ENCODE measurements around the gene ZFPM1.

The ZFPM1 gene

DNA sequence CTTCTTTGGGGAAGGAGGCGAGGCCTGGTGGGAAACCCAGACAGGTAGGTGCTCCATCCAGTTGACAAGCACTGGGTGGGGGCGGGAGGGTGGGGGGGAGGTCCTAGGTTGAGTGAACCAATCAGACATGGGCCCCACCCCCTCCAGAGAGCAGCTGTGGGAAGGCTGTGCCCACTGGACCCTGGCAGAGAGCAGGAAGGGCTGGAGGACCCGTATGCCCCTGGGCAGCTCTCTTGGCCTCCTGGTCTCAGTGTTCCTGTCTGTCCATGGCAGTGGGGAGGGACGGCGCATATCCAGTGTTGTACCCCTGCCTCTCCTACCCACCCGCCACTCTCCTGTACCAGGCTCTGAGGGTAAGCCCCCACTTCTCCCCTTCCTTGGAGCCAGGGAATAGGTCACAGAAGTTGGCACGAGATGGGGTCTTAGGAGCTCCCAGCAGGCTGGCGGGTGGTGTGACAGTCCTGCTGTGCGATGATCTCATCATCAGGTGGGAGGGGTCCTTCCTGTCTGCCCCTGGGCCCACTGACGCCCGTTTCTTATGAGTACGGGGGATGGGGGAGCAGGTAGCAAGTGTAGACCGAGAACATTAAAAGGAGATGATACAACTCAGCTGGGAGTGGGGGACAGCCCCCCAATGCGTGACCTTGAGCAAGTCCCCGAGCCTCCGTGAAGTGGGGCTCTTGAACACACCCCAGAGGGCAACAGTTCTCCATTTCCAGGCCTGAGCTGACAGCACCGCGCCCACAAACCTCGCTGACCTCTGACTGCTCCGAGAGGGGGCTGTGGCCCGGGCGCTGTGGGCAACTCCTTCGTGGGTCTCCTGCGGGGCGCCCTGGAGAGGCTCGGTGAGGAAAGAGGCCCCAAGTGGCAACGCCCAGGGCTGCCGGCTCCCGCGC lies 1.2 kb upstream of the ZFPM1 start:
- no peak for TF ChIP-seq JUND (IDR thresholded peaks at IDR 0.05; ENCODE audit: low read depth)
- in situ Hi-C loops (cut with HindIII; ENCODE audit: low pct_unique_long_range_greater_than_20kb, low sequenced_read_pairs), result no loop called here
- DNase-seq (ENCODE audit: low read depth in 1 of 2, low spot score in 1 of 2), result peak in 1 of 2 experiments; percentile 51

DNA sequence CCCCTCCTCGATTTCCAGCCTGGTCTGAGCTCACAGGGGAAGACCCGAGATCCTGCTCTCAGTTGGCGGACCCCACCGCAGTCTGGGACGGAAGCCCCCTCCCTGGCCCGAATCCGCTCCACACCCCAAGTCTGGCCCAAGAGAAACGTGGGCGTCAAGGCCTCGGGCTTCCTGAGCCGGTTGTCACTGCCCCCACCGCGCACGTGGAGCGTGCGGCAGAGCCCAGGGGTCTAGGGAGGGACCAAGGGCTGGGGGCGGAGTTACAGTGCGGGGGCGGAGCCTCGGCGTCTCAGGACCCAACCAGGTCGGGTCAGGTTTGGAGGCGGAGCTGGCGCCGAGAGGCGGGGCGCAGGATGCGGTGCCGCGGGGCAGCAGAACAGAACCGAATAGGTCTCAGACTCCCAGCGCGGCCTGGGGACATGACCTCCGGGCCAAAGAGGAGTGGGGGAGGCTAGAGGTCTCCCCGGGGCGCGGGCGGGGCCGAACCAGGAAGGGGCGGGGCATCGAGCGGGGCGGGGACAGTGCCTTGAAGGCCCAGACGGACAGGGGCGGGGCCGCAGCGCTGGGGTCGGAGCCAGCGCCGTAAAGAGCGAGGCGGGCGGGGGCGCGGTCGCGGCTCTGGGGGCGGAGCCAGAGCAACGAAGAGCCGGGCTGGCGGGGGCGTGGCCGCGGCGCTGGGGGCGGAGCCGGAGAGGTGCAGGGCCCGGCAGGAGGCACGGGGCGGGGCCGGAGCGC lies 431 bp upstream of the ZFPM1 start:
- in situ Hi-C loops (cut with HindIII; ENCODE audit: low pct_unique_long_range_greater_than_20kb, low sequenced_read_pairs), result no loop called here
- peak; percentile 97 to 99 for DNase-seq (ENCODE audit: low read depth in 1 of 2, low spot score in 1 of 2)
- no peak for TF ChIP-seq JUND (IDR thresholded peaks at IDR 0.05; ENCODE audit: low read depth)

DNA sequence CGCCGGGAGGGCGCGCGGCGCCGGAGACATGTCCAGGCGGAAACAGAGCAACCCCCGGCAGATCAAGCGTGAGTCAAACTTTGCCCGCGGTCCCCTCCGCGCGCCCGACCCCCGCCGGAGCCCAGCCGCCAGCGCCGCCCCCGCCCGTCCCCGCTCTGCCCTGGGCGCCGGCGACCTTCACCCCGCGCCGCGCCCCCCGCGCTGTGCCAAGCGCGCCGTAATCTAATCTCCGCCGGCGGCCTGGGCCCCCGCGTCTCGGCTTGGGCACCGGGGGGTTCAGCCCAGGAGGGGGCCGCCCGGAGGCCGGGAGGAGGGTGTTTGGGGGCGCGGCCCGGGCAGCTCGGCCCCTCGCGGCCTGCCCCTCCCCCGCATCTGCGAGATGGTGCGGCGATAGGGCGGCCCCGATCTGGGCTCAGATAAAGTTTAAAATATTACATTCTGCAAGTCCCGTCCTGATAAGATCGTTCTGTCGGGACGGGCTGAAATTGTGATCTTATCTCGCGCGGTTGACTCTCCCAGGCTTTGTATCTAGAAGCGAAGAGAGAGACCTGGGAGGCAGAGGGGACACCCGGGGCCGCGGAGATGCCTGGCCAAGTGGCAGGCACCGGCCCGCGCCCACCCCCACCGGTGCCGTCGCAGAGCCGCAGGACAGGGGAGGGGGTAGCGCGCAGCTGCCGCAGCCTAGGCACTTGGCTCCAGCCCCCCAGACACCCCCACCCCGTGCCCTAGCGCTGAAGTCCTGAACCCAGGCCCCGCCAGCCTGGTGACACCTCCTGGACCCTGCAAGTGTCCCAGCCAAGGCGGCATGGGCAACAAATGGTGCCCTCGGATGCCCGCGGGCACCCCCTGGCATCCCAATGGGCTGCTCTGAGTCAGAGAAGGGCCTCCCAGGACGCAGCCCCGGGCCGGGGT lies 787 bp downstream of the ZFPM1 start:
- no peak for TF ChIP-seq JUND (IDR thresholded peaks at IDR 0.05; ENCODE audit: low read depth)
- in situ Hi-C loops (cut with HindIII; ENCODE audit: low pct_unique_long_range_greater_than_20kb, low sequenced_read_pairs), result no loop called here
- DNase-seq (ENCODE audit: low read depth in 1 of 2, low spot score in 1 of 2), result peak in 1 of 2 experiments; percentile 31

DNA sequence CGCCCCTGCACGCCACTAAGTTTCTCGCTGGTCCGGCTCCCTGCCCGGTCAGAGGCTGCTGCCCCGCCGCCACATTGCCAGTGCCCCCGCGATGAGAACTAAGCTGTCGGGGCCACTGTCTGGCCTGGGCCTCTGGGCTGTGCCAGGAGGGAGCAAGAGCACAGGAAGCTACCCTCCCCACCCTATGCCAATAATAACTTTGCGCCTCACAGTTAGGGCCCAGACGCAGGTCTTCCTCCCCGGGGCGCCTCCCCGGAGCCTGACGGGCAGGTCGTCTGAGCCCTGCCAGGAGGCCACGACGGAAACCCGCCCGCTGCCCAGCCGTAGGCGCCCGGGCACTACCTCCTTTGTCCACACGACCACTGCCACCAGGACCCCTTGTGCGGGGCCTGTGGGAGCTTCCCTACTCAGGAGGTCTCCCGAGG lies 1.5 kb downstream of the ZFPM1 start:
- in situ Hi-C loops (cut with HindIII; ENCODE audit: low pct_unique_long_range_greater_than_20kb, low sequenced_read_pairs), result no loop called here
- no peak for TF ChIP-seq JUND (IDR thresholded peaks at IDR 0.05; ENCODE audit: low read depth)

DNA sequence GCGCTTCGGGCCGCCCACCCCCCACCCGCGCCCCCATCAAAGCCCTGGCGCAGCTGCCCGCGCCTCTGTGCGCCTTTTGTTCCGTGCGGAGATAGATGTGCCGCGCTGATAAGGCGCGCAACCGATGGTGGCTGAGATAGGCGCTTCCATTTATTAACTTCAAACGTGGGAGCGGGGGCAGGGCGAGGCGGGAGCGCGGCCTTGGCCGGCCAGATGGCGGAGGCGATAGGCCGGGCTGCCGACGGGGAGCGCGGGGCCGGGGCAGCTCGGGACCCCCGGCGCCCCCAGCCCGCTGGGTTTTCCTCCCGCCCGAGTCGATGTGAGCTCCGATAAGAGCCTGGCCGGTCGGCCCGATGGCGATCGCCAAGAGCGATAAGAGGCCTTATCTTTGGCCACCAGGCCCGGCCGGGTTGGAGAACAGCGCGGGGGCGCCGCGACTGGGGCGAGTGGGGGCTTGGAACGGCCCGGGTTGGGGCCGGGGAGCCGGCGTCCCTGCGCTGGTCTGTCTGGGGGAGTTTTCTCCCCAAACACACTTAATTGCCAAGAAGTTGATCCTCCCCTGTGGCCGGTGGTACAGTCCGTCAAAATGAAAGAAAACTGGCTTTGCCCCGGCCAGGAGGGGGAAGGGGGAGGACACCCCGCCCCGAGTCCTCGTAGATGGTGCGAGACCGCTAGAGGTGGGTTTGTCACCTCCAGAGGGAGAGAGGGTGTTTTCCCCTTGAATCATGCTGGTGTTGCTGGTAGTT lies 2.7 kb downstream of the ZFPM1 start:
- TF ChIP-seq JUND (IDR thresholded peaks at IDR 0.05; ENCODE audit: low read depth), result no peak
- DNase-seq (ENCODE audit: low read depth in 1 of 2, low spot score in 1 of 2), result peak in 1 of 2 experiments; percentile 46
- in situ Hi-C loops (cut with HindIII; ENCODE audit: low pct_unique_long_range_greater_than_20kb, low sequenced_read_pairs), result no loop called here

More for the DNA sequence above, 1.5 kb downstream of the ZFPM1 start:
- DNase-seq (ENCODE audit: low read depth in 1 of 2, low spot score in 1 of 2), result peak in 1 of 2 experiments; percentile 68

DNA sequence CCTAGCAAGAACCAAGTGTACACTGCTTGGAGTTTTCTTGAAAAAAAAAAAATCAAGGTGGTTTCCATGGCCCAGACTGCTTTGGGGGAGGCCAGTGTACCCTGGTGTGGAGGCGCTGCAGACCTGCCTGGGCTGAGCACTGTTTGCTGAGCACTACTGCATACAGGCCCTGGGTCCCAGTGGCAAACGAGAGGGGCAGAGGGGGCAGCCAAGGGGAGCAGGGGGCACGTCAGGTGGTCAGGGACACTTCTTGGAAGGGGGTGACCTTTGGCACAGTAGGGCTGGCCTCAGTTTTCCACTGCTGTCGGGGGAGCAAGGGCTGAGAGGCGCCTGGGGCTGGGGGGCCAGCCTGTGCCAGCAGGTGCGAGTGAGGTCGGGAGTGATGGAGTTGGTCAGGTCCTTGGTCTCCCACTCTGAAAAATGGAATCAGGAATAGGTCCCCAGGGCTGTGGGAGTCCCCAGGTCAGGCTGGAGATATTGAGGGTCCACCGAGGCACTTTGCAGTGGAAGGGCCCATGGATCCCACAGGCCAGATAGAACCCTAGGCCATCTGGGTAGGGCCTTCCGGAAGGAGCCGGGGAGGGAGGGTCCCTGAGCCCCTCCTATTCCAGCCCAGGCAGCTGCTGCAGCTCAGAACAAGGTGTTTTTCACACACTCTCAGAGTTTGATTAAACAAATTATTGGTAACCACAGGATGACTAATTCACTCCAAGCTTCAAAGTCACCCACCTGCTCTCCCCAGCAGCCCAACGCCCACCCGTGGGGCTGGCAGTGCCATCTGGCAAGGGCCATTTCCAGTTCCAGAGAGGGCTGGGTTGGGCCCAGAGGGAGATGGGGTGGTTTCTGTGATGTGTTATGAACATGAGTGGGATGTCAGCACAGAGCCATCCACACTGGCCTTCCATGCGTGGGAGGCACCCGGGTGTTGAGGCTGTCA lies 3.5 kb downstream of the ZFPM1 start:
- in situ Hi-C loops (cut with HindIII; ENCODE audit: low pct_unique_long_range_greater_than_20kb, low sequenced_read_pairs), result no loop called here
- TF ChIP-seq JUND (IDR thresholded peaks at IDR 0.05; ENCODE audit: low read depth), result no peak
- no peak for DNase-seq (ENCODE audit: low read depth in 1 of 2, low spot score in 1 of 2)

DNA sequence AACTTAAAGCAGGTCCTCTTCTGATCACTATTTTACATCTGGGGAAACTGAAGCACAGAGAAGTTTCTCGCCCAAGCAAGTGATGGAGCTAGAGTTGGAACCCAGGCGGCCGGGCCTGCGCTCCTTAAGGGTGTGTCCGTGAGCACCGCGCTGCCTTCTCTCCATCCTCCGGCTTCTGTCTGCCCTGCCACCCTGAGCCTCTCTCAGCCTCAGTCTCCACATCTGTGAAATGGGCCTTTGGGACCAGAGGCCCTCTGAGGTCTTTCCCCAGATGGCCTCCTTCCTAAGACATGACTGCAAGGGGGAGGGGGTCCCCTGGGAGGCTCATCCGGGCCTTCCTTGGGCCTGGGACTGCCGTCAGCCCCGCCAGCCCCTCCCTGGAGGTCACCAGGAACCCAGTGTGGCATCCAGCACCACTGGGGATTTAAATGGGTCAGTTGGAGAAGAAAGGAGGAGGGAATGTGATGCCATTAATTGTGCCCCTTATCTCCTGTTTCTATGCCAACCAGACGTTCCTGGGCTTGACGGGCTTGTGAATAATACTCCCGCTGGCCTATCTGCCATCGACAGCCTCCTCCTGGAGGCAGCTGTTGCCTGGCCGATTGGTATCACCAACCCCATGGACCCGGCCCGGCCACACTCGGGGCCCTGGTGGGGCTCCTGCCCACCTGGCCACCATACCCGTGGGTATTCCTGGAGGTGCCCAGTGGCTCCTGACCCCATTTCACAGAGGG lies 5.1 kb downstream of the ZFPM1 start:
- TF ChIP-seq JUND (IDR thresholded peaks at IDR 0.05; ENCODE audit: low read depth), result no peak
- DNase-seq (ENCODE audit: low read depth in 1 of 2, low spot score in 1 of 2), result no peak
- in situ Hi-C loops (cut with HindIII; ENCODE audit: low pct_unique_long_range_greater_than_20kb, low sequenced_read_pairs), result no loop called here

DNA sequence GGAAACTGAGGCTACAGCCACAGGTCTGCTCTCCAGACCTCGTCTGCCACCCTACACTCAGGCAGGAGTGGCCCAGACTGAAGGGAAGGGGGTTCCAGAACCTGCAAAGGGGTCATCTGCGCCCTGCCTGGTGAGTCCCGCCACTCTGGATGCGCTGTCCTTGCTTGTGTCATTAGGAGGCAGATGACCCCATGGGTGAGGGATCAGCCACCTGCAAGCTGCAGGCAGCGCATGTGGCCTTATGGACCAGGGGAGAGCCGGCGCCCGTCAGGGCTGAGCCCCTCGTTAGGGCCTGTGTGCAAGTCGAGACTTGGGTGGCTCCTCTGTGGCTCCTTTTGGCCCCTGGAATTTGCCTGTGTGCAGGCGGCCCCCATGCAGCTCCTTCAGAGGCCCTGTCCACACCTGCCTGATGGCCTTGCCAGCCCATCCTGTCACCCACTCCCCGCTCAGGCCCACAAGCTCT lies 5.7 kb downstream of the ZFPM1 start:
- no peak for DNase-seq (ENCODE audit: low read depth in 1 of 2, low spot score in 1 of 2)
- in situ Hi-C loops (cut with HindIII; ENCODE audit: low pct_unique_long_range_greater_than_20kb, low sequenced_read_pairs), result no loop called here
- TF ChIP-seq JUND (IDR thresholded peaks at IDR 0.05; ENCODE audit: low read depth), result no peak

DNA sequence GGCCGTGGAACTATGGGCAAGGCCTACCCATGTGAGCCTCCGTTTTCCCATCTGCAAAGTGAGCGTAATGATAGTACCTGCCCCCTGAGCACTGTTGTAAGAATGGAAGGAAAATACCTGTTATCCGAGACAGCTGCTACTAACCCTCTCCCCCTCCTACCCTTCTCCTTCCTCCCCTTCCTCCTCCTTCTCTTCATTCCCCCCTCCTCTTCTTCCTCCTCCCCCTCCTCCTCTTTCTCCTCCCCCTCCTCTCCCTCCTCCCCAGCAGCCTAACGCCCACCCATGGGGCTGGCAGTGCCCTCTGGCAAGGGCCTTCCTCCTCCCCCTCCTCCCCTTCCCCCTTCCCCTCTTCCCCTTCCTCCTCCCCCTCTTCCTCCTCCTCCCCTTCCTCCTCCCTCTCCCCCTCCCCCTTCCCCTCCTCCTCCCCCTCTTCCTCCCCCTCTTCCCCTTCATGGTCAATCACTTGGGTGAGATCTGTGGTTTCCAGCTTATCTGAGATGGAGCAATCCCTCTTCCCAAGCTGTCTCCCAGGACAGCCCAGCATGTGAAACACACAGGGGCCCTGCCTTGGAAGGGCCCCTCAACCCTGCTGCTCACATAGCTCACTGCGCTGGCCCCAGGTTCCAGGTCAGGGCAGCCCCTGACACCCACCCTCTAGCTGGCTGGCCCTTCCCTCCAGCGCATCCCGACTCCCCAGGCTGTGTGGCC lies 6.4 kb downstream of the ZFPM1 start:
- in situ Hi-C loops (cut with HindIII; ENCODE audit: low pct_unique_long_range_greater_than_20kb, low sequenced_read_pairs), result no loop called here
- no peak for DNase-seq (ENCODE audit: low read depth in 1 of 2, low spot score in 1 of 2)
- TF ChIP-seq JUND (IDR thresholded peaks at IDR 0.05; ENCODE audit: low read depth), result no peak

All from T47D (cell line).